Upper lobe of right lung (tissue), 1 donor: ENCODE results near the gene PTPRK. TPM values are rescaled to one million over a fixed set of nuclear protein-coding genes. Genes with fewer than 3 reads are reported as not detected.
A peak's percentile ranks its signal among the peaks of the same experiment; 100 is the strongest.

Source experiments
- ATAC-seq: fragments of 200-7000 bp; cut with Tn5 transposase; one replicate; pipeline ENCODE4 v1.9.1; 2020; ENCODE audit warnings: mild to moderate bottlenecking, moderate library complexity
- DNase-seq: peaks from one replicate; pipeline ENCODE4 v3.0.0-alpha.2; 2020
- H3K27ac ChIP-seq: fragments of 200-600 bp; one replicate; pipeline ENCODE4 v1.8.0; 2022
- H3K27me3 ChIP-seq: fragments of 200-600 bp; one replicate; pipeline ENCODE4 v1.8.0; 2022; ENCODE audit warnings: mild to moderate bottlenecking
- H3K36me3 ChIP-seq: fragments of 200-600 bp; one replicate; pipeline ENCODE4 v1.8.0; 2022
- H3K4me1 ChIP-seq: fragments of 200-600 bp; one replicate; pipeline ENCODE4 v1.8.0; 2022
- H3K4me3 ChIP-seq: fragments of 200-600 bp; one replicate; pipeline ENCODE4 v1.8.0; 2022; ENCODE audit warnings: mild to moderate bottlenecking
- H3K9me3 ChIP-seq: fragments of 200-600 bp; one replicate; pipeline ENCODE4 v1.8.0; 2022
- intact Hi-C: fragments of 100-400 bp; cut with DNase I; formaldehyde crosslinking; loops from one replicate; pipeline ENCODE4 v1.11.0; 2022
- total RNA-seq: library from RNA; stranded (reverse); fragmentation: NEBNext Ultra II Directional; extraction: Animal tissue kit (Norgen Biotek cat#: 25700); gene quantifications from one replicate; pipeline ENCODE4 v1.2.1, GENCODE V29; 2021
- TF ChIP-seq, protein P1 (sequence below): fragments of 200-600 bp; IDR thresholded peaks from one replicate; pipeline ENCODE4 v1.8.0; 2022; ENCODE audit warnings: antibody characterized with exemption
- donor health status: DM: no; HTN: yes; CAD: no; lungs with severe emphysema.

PTPRK gene
- total RNA-seq, 1 donor from 2014 or later: 64.6 TPM

DNA sequence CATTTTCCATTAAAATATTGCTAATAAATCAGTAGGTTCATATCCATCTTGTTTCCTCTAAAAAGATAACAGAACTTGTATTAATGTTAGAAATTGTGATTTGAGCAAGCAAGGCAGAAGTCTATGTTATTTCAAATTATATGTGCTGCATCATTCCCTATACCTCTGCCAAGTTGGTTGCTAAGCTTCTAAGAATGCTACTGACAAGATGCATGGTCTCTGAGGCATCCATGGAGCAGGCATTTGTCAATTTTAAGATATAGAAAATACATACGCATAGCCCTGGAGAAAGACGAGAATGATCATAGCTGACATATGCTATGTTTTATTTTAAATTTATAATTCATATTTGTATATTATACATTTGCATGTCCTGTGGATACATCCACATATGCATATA is 451.2 kb downstream of the PTPRK start:
- Histone ChIP-seq H3K4me1 (no peaks in the 10 kb centered on the region), H3K9me3 (no peaks in the 10 kb centered on the region), H3K36me3 (no peaks in the 10 kb centered on the region), H3K4me3 (no peak overlapping the region), H3K27me3 (no peaks in the 10 kb centered on the region), H3K27ac (no peak overlapping the region)
- intact Hi-C loops: no loop called here
- TF ChIP-seq, protein P1, sequence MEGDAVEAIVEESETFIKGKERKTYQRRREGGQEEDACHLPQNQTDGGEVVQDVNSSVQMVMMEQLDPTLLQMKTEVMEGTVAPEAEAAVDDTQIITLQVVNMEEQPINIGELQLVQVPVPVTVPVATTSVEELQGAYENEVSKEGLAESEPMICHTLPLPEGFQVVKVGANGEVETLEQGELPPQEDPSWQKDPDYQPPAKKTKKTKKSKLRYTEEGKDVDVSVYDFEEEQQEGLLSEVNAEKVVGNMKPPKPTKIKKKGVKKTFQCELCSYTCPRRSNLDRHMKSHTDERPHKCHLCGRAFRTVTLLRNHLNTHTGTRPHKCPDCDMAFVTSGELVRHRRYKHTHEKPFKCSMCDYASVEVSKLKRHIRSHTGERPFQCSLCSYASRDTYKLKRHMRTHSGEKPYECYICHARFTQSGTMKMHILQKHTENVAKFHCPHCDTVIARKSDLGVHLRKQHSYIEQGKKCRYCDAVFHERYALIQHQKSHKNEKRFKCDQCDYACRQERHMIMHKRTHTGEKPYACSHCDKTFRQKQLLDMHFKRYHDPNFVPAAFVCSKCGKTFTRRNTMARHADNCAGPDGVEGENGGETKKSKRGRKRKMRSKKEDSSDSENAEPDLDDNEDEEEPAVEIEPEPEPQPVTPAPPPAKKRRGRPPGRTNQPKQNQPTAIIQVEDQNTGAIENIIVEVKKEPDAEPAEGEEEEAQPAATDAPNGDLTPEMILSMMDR: no peak
- DNase-seq: no peak
- ATAC-seq: no peak

DNA sequence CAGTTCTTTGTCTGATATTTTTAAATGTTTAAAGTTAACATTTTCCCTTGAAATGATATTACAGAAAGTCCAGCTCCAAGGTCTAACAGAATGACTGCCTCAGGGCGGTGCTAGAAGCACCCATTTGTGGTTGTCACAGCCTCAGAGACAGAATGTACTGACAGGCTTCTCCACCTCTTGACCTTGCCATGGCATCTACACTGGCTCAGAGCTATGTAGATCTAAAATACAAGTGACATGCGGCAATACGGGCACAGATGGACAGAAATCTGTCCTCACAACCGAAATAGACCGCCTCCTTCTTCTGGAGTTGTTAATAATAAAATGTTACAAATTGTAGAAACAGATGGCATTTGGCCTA is 452.3 kb downstream of the PTPRK start:
- Histone ChIP-seq H3K36me3 (no peaks in the 10 kb centered on the region), H3K4me3 (no peak overlapping the region), H3K4me1 (no peaks in the 10 kb centered on the region), H3K9me3 (no peaks in the 10 kb centered on the region), H3K27me3 (no peaks in the 10 kb centered on the region), H3K27ac (no peak overlapping the region)
- TF ChIP-seq, protein P1: no peak
- DNase-seq: no peak
- peak; percentile 63 for ATAC-seq
- intact Hi-C loops: no loop called here

DNA sequence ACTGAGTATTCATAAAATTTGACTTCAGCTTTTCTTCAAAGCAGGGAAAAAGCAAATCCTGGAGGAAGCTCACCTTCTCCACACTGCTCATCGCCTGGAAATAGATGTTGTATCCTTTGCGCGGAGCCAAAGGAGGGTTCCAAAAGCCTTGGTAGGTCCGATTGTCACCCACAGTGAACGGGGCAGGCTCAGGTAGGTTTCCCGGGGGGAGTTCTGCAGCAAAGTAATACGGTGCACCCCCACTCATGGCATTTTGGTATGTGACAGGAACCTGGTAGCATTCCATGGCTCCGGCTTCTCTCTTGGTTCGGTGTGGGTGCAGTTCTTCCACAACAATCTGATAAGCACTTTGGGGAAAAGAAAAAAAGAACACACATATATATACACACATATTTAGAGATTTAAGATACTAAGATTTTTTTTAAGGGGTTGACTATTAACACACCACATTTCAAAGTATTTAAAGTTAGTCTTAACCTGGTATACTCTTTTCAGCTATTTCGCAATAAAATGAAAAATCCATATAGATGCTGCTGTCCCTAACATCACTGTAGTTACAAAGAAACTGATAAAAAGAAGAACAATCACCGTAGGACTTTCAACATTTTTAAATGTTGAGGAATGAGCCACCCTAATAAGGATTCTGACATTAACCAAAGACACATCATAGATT is 452.8 kb downstream of the PTPRK start:
- no peaks in the 10 kb centered on the region for H3K9me3 ChIP-seq
- DNase-seq (no peak), ATAC-seq (no peak)
- TF ChIP-seq, protein P1: no peak
- H3K27me3 ChIP-seq: no peaks in the 10 kb centered on the region
- intact Hi-C loops: no loop called here
- no peaks in the 10 kb centered on the region for H3K36me3 ChIP-seq
- H3K4me3 ChIP-seq: no peak overlapping the region
- H3K27ac ChIP-seq: no peak overlapping the region
- no peaks in the 10 kb centered on the region for H3K4me1 ChIP-seq

DNA sequence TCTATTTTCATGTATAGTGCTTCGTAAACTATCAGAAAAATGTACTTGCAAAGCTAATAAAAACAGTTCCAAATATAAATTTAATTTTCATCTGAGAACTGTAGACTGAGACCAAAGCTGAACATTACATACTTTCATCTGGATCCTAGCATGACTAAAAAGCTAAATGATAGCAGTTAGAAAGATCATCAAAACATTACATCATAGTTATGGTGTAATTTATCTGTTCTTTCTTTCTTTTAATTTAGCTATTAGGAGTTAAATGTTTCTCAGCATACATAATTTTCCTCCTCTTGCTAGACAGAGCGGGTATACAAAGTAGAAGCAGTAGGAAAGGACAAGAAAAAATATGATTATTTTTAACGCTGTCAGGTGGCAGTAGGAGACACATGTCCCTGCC is 455.3 kb downstream of the PTPRK start:
- intact Hi-C loops: no loop called here
- DNase-seq: no peak
- H3K27ac ChIP-seq: no peak overlapping the region
- H3K27me3 ChIP-seq: no peaks in the 10 kb centered on the region
- no peak overlapping the region for H3K4me3 ChIP-seq
- no peaks in the 10 kb centered on the region for H3K4me1 ChIP-seq
- no peak for ATAC-seq
- TF ChIP-seq, protein P1: no peak
- H3K36me3 ChIP-seq: no peaks in the 10 kb centered on the region
- H3K9me3 ChIP-seq: no peaks in the 10 kb centered on the region

DNA sequence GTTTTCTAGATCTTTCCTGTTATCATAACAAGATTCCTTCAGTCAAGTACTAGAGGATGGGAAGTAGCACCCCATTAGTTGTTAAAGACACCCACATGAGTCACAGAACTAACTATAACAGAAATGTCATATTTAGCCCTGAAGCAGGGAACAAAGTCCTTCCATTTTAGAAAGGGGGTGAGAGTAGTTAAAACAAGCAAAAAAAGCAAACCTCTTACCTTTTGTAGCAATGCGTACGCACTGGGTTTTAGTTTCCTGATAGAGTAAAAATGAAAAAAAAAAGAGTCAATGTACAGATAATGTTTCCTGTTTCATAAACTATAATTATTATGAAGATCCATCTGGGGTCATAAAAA is 455.9 kb downstream of the PTPRK start:
- TF ChIP-seq, protein P1: no peak
- Histone ChIP-seq H3K4me1 (no peaks in the 10 kb centered on the region), H3K9me3 (no peaks in the 10 kb centered on the region), H3K27ac (no peak overlapping the region), H3K36me3 (no peaks in the 10 kb centered on the region), H3K27me3 (no peaks in the 10 kb centered on the region), H3K4me3 (no peak overlapping the region)
- ATAC-seq (no peak), DNase-seq (no peak)
- intact Hi-C loops: no loop called here
